ENCODE data around the gene RGL1. TPM values are rescaled to one million over a fixed set of nuclear protein-coding genes. Genes with fewer than 3 reads are reported as not detected.
"Not testable (repeated sequence)": the region's sequence is repeated elsewhere in the genome, so short reads cannot be mapped to it uniquely, and the experiment has no call there.

RGL1 gene
- total RNA-seq (1 to 10 TPM; 3.3 TPM), polyA plus RNA-seq (0.97 TPM)

- H3K4me3 ChIP-seq (ENCODE audit: low read length) = peak within 1 kb of the TSS; percentile 62
- peaks cover 20 to 30% (median 25%) of the 10 kb centered on the region in 5 donors for H3K9me3 Mint-ChIP-seq
- H3K4me1 Mint-ChIP-seq = peaks cover 5 to 6% (median 5%) of the 10 kb centered on the region in 3 donors
- H3K36me3 Mint-ChIP-seq = peaks cover 2 to 22% (median 4%) of the 10 kb centered on the region in 3 donors
- ChIA-PET POLR2A (no interaction called here), CTCF (no interaction called here)
- DNase-seq = peak in 1 of 5 donors; percentile 4
- peak within 1 kb of the TSS; percentile 26 to 90 (median 84) for H3K4me3 Mint-ChIP-seq
- peaks cover 11% of the 10 kb centered on the region for H3K4me1 ChIP-seq (ENCODE audit: insufficient read depth, low read length)
- no peaks in the 10 kb centered on the region for H3K9me3 ChIP-seq (ENCODE audit: low read length)
- no peak within 1 kb of the TSS for H3K27ac ChIP-seq (ENCODE audit: low read depth, low read length)
- peaks cover 5% of the 10 kb centered on the region for H3K27me3 ChIP-seq (ENCODE audit: insufficient read depth, low read length, poor library complexity, severe bottlenecking)
- no peaks in the 10 kb centered on the region for H3K36me3 ChIP-seq (ENCODE audit: insufficient read depth, low read length)
- H3K27ac Mint-ChIP-seq = peak within 1 kb of the TSS in 2 of 8 donors; percentile 18 to 76
- peaks cover 12 to 54% of the 10 kb centered on the region in 2 donors for H3K27me3 Mint-ChIP-seq
These were observed at the start of gene RGL1 for GRCh38 chr1:183804916-183805841. RGL1 (plus strand) TSS chr1:183805120; CDS start chr1:183805298, 178 bp downstream.

- peaks cover 7 to 13% (median 7%) of the 10 kb centered on the region in 5 donors for H3K9me3 Mint-ChIP-seq
- no peak for DNase-seq
- Histone ChIP-seq H3K9me3 (ENCODE audit: low read length) (no peaks in the 10 kb centered on the region), H3K4me3 (ENCODE audit: low read length) (no peak overlapping the region), H3K27ac (ENCODE audit: low read depth, low read length) (no peak overlapping the region), H3K36me3 (ENCODE audit: insufficient read depth, low read length) (no peaks in the 10 kb centered on the region), H3K4me1 (ENCODE audit: insufficient read depth, low read length) (no peaks in the 10 kb centered on the region), H3K27me3 (ENCODE audit: insufficient read depth, low read length, poor library complexity, severe bottlenecking) (no peaks in the 10 kb centered on the region)
- CTCF ChIA-PET = no interaction called here
- no peak overlapping the region for H3K27ac Mint-ChIP-seq
- peaks cover 3% of the 10 kb centered on the region in 2 donors for H3K27me3 Mint-ChIP-seq
- H3K4me1 Mint-ChIP-seq = no peaks in the 10 kb centered on the region
- POLR2A ChIA-PET = no interaction called here
- no peak overlapping the region for H3K4me3 Mint-ChIP-seq
- H3K36me3 Mint-ChIP-seq = peaks cover 1 to 16% (median 3%) of the 10 kb centered on the region in 3 donors
These were observed 48.6 kb upstream of the RGL1 start for GRCh38 chr1:183756326-183756725.

GRCh38 chr1:183757061-183757460 lies 47.9 kb upstream of the RGL1 start:
- Mint-ChIP-seq H3K4me3 (no peak overlapping the region), H3K36me3 (peaks cover 0 to 17% (median 3%) of the 10 kb centered on the region in 3 donors), H3K9me3 (peaks cover 4 to 10% (median 8%) of the 10 kb centered on the region in 5 donors), H3K27ac (no peak overlapping the region), H3K4me1 (no peaks in the 10 kb centered on the region), H3K27me3 (peaks cover 0 to 3% of the 10 kb centered on the region in 2 donors)
- H3K4me3 ChIP-seq (ENCODE audit: low read length) = no peak overlapping the region
- DNase-seq = no peak
- ChIA-PET POLR2A (no interaction called here), CTCF (no interaction called here)
- no peaks in the 10 kb centered on the region for H3K36me3 ChIP-seq (ENCODE audit: insufficient read depth, low read length)
- H3K27me3 ChIP-seq (ENCODE audit: insufficient read depth, low read length, poor library complexity, severe bottlenecking) = no peaks in the 10 kb centered on the region
- no peaks in the 10 kb centered on the region for H3K4me1 ChIP-seq (ENCODE audit: insufficient read depth, low read length)
- no peaks in the 10 kb centered on the region for H3K9me3 ChIP-seq (ENCODE audit: low read length)
- no peak overlapping the region for H3K27ac ChIP-seq (ENCODE audit: low read depth, low read length)

- CTCF ChIA-PET = no interaction called here
- Histone ChIP-seq H3K9me3 (ENCODE audit: low read length) (no peaks in the 10 kb centered on the region), H3K36me3 (ENCODE audit: insufficient read depth, low read length) (no peaks in the 10 kb centered on the region), H3K4me3 (ENCODE audit: low read length) (no peak overlapping the region), H3K4me1 (ENCODE audit: insufficient read depth, low read length) (no peaks in the 10 kb centered on the region), H3K27me3 (ENCODE audit: insufficient read depth, low read length, poor library complexity, severe bottlenecking) (no peaks in the 10 kb centered on the region), H3K27ac (ENCODE audit: low read depth, low read length) (no peak overlapping the region)
- no peak overlapping the region for H3K4me3 Mint-ChIP-seq
- no peak for DNase-seq
- H3K27ac Mint-ChIP-seq = no peak overlapping the region
- H3K4me1 Mint-ChIP-seq = no peaks in the 10 kb centered on the region
- H3K27me3 Mint-ChIP-seq = peaks cover 0 to 3% of the 10 kb centered on the region in 2 donors
- POLR2A ChIA-PET = no interaction called here
- peaks cover 11 to 21% (median 16%) of the 10 kb centered on the region in 5 donors for H3K9me3 Mint-ChIP-seq
- peaks cover 0 to 12% (median 4%) of the 10 kb centered on the region in 3 donors for H3K36me3 Mint-ChIP-seq
These were observed 46.0 kb upstream of the RGL1 start for GRCh38 chr1:183758913-183759312.

GRCh38 chr1:183760661-183761060 lies 44.3 kb upstream of the RGL1 start:
- Histone ChIP-seq H3K27me3 (ENCODE audit: insufficient read depth, low read length, poor library complexity, severe bottlenecking) (no peaks in the 10 kb centered on the region), H3K4me3 (ENCODE audit: low read length) (no peak overlapping the region), H3K27ac (ENCODE audit: low read depth, low read length) (no peak overlapping the region), H3K4me1 (ENCODE audit: insufficient read depth, low read length) (no peaks in the 10 kb centered on the region), H3K36me3 (ENCODE audit: insufficient read depth, low read length) (no peaks in the 10 kb centered on the region), H3K9me3 (ENCODE audit: low read length) (no peaks in the 10 kb centered on the region)
- ChIA-PET POLR2A (no interaction called here), CTCF (no interaction called here)
- Mint-ChIP-seq H3K36me3 (peaks cover 4 to 17% (median 8%) of the 10 kb centered on the region in 3 donors), H3K27me3 (peaks cover 0 to 3% of the 10 kb centered on the region in 2 donors), H3K4me1 (no peaks in the 10 kb centered on the region), H3K27ac (no peak overlapping the region), H3K4me3 (no peak overlapping the region), H3K9me3 (peaks cover 21 to 34% (median 27%) of the 10 kb centered on the region in 5 donors)
- DNase-seq = no peak

GRCh38 chr1:183761871-183762270 lies 43.0 kb upstream of the RGL1 start:
- no peak overlapping the region for H3K27ac ChIP-seq (ENCODE audit: low read depth, low read length)
- Mint-ChIP-seq H3K27ac (no peak overlapping the region), H3K4me1 (no peaks in the 10 kb centered on the region), H3K27me3 (peaks cover 0 to 3% of the 10 kb centered on the region in 2 donors), H3K9me3 (peaks cover 21 to 34% (median 27%) of the 10 kb centered on the region in 5 donors), H3K4me3 (no peak overlapping the region), H3K36me3 (peaks cover 4 to 14% (median 8%) of the 10 kb centered on the region in 3 donors)
- ChIA-PET CTCF (no interaction called here), POLR2A (no interaction called here)
- H3K4me3 ChIP-seq (ENCODE audit: low read length) = no peak overlapping the region
- no peaks in the 10 kb centered on the region for H3K9me3 ChIP-seq (ENCODE audit: low read length)
- H3K27me3 ChIP-seq (ENCODE audit: insufficient read depth, low read length, poor library complexity, severe bottlenecking) = no peaks in the 10 kb centered on the region
- no peak for DNase-seq
- H3K4me1 ChIP-seq (ENCODE audit: insufficient read depth, low read length) = no peaks in the 10 kb centered on the region
- no peaks in the 10 kb centered on the region for H3K36me3 ChIP-seq (ENCODE audit: insufficient read depth, low read length)

- H3K27me3 ChIP-seq (ENCODE audit: insufficient read depth, low read length, poor library complexity, severe bottlenecking); H3K4me3 ChIP-seq (ENCODE audit: low read length); H3K4me1 ChIP-seq (ENCODE audit: insufficient read depth, low read length); H3K27ac ChIP-seq (ENCODE audit: low read depth, low read length); H3K27me3 Mint-ChIP-seq; DNase-seq; H3K9me3 ChIP-seq (ENCODE audit: low read length); H3K4me3 Mint-ChIP-seq; CTCF ChIA-PET; H3K27ac Mint-ChIP-seq; H3K36me3 ChIP-seq (ENCODE audit: insufficient read depth, low read length); H3K4me1 Mint-ChIP-seq; POLR2A ChIA-PET: not testable (repeated sequence)
- H3K36me3 Mint-ChIP-seq = peaks cover 4 to 14% (median 8%) of the 10 kb centered on the region in 3 donors
- peaks cover 21 to 34% (median 27%) of the 10 kb centered on the region in 5 donors for H3K9me3 Mint-ChIP-seq
These were observed 42.1 kb upstream of the RGL1 start for GRCh38 chr1:183762856-183763255.

GRCh38 chr1:183764981-183765380 lies 39.9 kb upstream of the RGL1 start:
- Mint-ChIP-seq H3K4me3 (no peak overlapping the region), H3K27ac (no peak overlapping the region), H3K27me3 (no peaks in the 10 kb centered on the region), H3K9me3 (peaks cover 23 to 34% (median 27%) of the 10 kb centered on the region in 5 donors), H3K4me1 (no peaks in the 10 kb centered on the region), H3K36me3 (peaks cover 4 to 14% (median 5%) of the 10 kb centered on the region in 3 donors)
- Histone ChIP-seq H3K27ac (ENCODE audit: low read depth, low read length) (no peak overlapping the region), H3K36me3 (ENCODE audit: insufficient read depth, low read length) (no peaks in the 10 kb centered on the region), H3K27me3 (ENCODE audit: insufficient read depth, low read length, poor library complexity, severe bottlenecking) (no peaks in the 10 kb centered on the region), H3K9me3 (ENCODE audit: low read length) (no peaks in the 10 kb centered on the region), H3K4me1 (ENCODE audit: insufficient read depth, low read length) (no peaks in the 10 kb centered on the region), H3K4me3 (ENCODE audit: low read length) (no peak overlapping the region)
- ChIA-PET CTCF (no interaction called here), POLR2A (no interaction called here)
- DNase-seq = no peak
